DND-41 (cell line): ENCODE results near the gene ARHGAP18.

ENCODE experiments used
- ATAC-seq: fragments of 200-7000 bp; cut with Tn5 transposase; 3 replicates; pipeline ENCODE4 v1.9.1; 2021; ENCODE audit warnings: low read depth; ENCODE audit not compliant: insufficient read depth
- DNase-seq: peaks from one replicate; pipeline ENCODE4 v3.0.0-alpha.2; 2020
- H2AFZ ChIP-seq: 2 replicates; pipeline ENCODE4 v1.6.0; 2012; ENCODE audit warnings: low read depth, low read length
- H3K27ac ChIP-seq: 2 replicates; pipeline ENCODE4 v1.5.1; 2012; ENCODE audit warnings: low read length, inconsistent platforms
- H3K27me3 ChIP-seq: fragments of 200-600 bp; sonication (generic); 2 replicates; pipeline ENCODE4 v1.6.0; 2012; ENCODE audit warnings: low read length, mild to moderate bottlenecking, inconsistent platforms; ENCODE audit not compliant: insufficient read depth, poor library complexity
- H3K36me3 ChIP-seq: 2 replicates; pipeline ENCODE4 v1.5.1; 2012; ENCODE audit warnings: low read length, inconsistent platforms; ENCODE audit not compliant: insufficient read depth
- H3K4me1 ChIP-seq: 2 replicates; pipeline ENCODE4 v1.5.1; 2012; ENCODE audit warnings: mild to moderate bottlenecking, low read length; ENCODE audit not compliant: insufficient read depth
- H3K4me2 ChIP-seq: 2 replicates; pipeline ENCODE4 v1.6.0; 2012; ENCODE audit warnings: mild to moderate bottlenecking, moderate library complexity, low read length, inconsistent platforms; ENCODE audit not compliant: insufficient read depth
- H3K4me3 ChIP-seq, 2 experiments: fragments of 200-600 bp in 1 of 2; shearing (Covaris generic) in 1 of 2; 2 replicates each; pipeline ENCODE4 v1.5.1; 2012 to 2016; ENCODE audit warnings: inconsistent platforms in 2 of 2, low read length in 2 of 2, mild to moderate bottlenecking in 2 of 2, low read depth in 1 of 2, moderate library complexity in 1 of 2
- H3K79me2 ChIP-seq: 2 replicates; pipeline ENCODE4 v1.6.0; 2012; ENCODE audit warnings: low read length, inconsistent platforms; ENCODE audit not compliant: insufficient read depth
- H3K9ac ChIP-seq: 2 replicates; pipeline ENCODE4 v1.6.0; 2012; ENCODE audit warnings: low read depth, mild to moderate bottlenecking, inconsistent platforms, low read length, moderate library complexity
- H3K9me3 ChIP-seq: 2 replicates; pipeline ENCODE4 v1.5.1; 2012; ENCODE audit warnings: low read length, moderate library complexity, mild to moderate bottlenecking, inconsistent platforms; ENCODE audit not compliant: insufficient read depth, severe bottlenecking
- H4K20me1 ChIP-seq: 2 replicates; pipeline ENCODE4 v1.6.0; 2012; ENCODE audit warnings: low read length; ENCODE audit not compliant: insufficient read depth
- CTCF ChIP-seq: IDR thresholded peaks from 2 replicates; pipeline ENCODE4 v1.5.1; 2012; ENCODE audit warnings: borderline replicate concordance, low read length, moderate library complexity, mild to moderate bottlenecking; ENCODE audit not compliant: poor library complexity, severe bottlenecking; ENCODE audit errors: extremely low read depth
- EZH2 ChIP-seq: IDR thresholded peaks from 3 replicates; pipeline ENCODE4 v1.6.1; 2012; ENCODE audit warnings: borderline replicate concordance, low read depth, mild to moderate bottlenecking, moderate library complexity, low read length, inconsistent platforms; ENCODE audit not compliant: severe bottlenecking

Gene ARHGAP18

GRCh38 chr6:129753422-129753821 lies 43.4 kb upstream of the ARHGAP18 start:
- Histone ChIP-seq H3K4me2 (no peak overlapping the region), H3K27ac (no peak overlapping the region), H3K79me2 (no peaks in the 10 kb centered on the region), H3K9ac (no peak overlapping the region), H4K20me1 (no peaks in the 10 kb centered on the region), H3K9me3 (no peaks in the 10 kb centered on the region), H3K36me3 (no peaks in the 10 kb centered on the region), H3K27me3 (no peaks in the 10 kb centered on the region), H2AFZ (no peak overlapping the region), H3K4me1 (peaks cover 25% of the 10 kb centered on the region), H3K4me3 (no peak overlapping the region)
- DNase-seq: no peak
- TF ChIP-seq CTCF (no peak), EZH2 (no peak)
- no peak for ATAC-seq

- Histone ChIP-seq H3K4me1 (peaks cover 36% of the 10 kb centered on the region), H3K27ac (no peak overlapping the region), H3K9me3 (no peaks in the 10 kb centered on the region), H4K20me1 (no peaks in the 10 kb centered on the region), H2AFZ (no peak overlapping the region), H3K4me3 (no peak overlapping the region), H3K9ac (no peak overlapping the region), H3K27me3 (no peaks in the 10 kb centered on the region), H3K36me3 (no peaks in the 10 kb centered on the region), H3K79me2 (no peaks in the 10 kb centered on the region), H3K4me2 (no peak overlapping the region)
- no peak for ATAC-seq
- no peak for TF ChIP-seq CTCF
- no peak for TF ChIP-seq EZH2
- DNase-seq: no peak
Measured at GRCh38 chr6:129751384-129751783, 41.4 kb upstream of the ARHGAP18 start.

GRCh38 chr6:129750360-129750759 lies 40.4 kb upstream of the ARHGAP18 start:
- H3K79me2 ChIP-seq: no peaks in the 10 kb centered on the region
- no peak overlapping the region for H2AFZ ChIP-seq
- no peak overlapping the region; the same call in 1 of the 2 replicates for H3K9ac ChIP-seq
- H3K36me3 ChIP-seq: no peaks in the 10 kb centered on the region
- no peak for TF ChIP-seq CTCF
- TF ChIP-seq EZH2: no peak
- no peak overlapping the region for H3K4me3 ChIP-seq
- H4K20me1 ChIP-seq: no peaks in the 10 kb centered on the region
- no peaks in the 10 kb centered on the region for H3K27me3 ChIP-seq
- ATAC-seq (no peak), DNase-seq (no peak)
- peak overlapping the region; percentile 72 for H3K27ac ChIP-seq
- H3K4me2 ChIP-seq: peak overlapping the region; percentile 52
- H3K9me3 ChIP-seq: no peaks in the 10 kb centered on the region
- peaks cover 36% of the 10 kb centered on the region for H3K4me1 ChIP-seq

GRCh38 chr6:129749749-129750120 lies 39.8 kb upstream of the ARHGAP18 start:
- peak overlapping the region; percentile 72 for H3K27ac ChIP-seq
- H3K36me3 ChIP-seq: no peaks in the 10 kb centered on the region
- H3K9ac ChIP-seq: peak overlapping the region; percentile 38
- H3K9me3 ChIP-seq: no peaks in the 10 kb centered on the region
- H3K27me3 ChIP-seq: no peaks in the 10 kb centered on the region
- TF ChIP-seq EZH2: no peak
- no peak for TF ChIP-seq CTCF
- peaks cover 36% of the 10 kb centered on the region for H3K4me1 ChIP-seq
- H3K4me2 ChIP-seq: peak overlapping the region; percentile 52
- no peak overlapping the region for H2AFZ ChIP-seq
- DNase-seq (peak; percentile 59), ATAC-seq (peak; percentile 76)
- no peaks in the 10 kb centered on the region for H4K20me1 ChIP-seq
- peak overlapping the region in 1 of 2 experiments; percentile 23; a peak in 2 of 4 replicates for H3K4me3 ChIP-seq
- no peaks in the 10 kb centered on the region for H3K79me2 ChIP-seq
